Measurements from ENCODE around the gene NUDT8.
"Not testable (repeated sequence)": the region's sequence is repeated elsewhere in the genome, so short reads cannot be mapped to it uniquely, and the experiment has no call there.

DNA sequence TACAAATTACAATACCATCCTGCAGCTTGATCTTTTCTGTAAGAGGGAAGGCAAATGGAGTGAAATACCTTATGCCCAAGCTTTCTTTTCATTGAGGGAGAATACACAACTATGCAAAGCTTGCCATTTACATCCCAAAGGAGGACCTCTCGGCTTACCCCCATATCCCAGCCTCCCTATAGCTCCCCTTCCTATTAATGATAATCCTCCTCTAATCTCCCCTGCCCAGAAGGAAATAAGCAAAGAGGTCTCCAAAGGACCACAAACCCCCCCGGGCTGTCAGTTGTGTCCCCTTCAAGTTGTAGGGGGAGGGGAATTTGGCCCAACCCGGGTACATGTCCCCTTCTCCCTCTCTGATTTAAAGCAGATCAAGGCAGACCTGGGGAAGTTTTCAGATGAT is 7.8 kb downstream of the NUDT8 start:
- TF ChIP-seq, protein P1, sequence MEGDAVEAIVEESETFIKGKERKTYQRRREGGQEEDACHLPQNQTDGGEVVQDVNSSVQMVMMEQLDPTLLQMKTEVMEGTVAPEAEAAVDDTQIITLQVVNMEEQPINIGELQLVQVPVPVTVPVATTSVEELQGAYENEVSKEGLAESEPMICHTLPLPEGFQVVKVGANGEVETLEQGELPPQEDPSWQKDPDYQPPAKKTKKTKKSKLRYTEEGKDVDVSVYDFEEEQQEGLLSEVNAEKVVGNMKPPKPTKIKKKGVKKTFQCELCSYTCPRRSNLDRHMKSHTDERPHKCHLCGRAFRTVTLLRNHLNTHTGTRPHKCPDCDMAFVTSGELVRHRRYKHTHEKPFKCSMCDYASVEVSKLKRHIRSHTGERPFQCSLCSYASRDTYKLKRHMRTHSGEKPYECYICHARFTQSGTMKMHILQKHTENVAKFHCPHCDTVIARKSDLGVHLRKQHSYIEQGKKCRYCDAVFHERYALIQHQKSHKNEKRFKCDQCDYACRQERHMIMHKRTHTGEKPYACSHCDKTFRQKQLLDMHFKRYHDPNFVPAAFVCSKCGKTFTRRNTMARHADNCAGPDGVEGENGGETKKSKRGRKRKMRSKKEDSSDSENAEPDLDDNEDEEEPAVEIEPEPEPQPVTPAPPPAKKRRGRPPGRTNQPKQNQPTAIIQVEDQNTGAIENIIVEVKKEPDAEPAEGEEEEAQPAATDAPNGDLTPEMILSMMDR (conservative IDR thresholded peaks at IDR 0.05; ENCODE audit: low read length), result not testable (repeated sequence)
- TF ChIP-seq EZH2phosphoT487 (IDR thresholded peaks at IDR 0.05; ENCODE audit: borderline replicate concordance), result not testable (repeated sequence)
